ENCODE data around the gene COG7. TPM values are rescaled to one million over a fixed set of nuclear protein-coding genes. Genes with fewer than 3 reads are reported as not detected.
"Not testable (repeated sequence)": the region's sequence is repeated elsewhere in the genome, so short reads cannot be mapped to it uniquely, and the experiment has no call there.

The COG7 gene
- total RNA-seq, 1 experiment from 2014 or later, result 12.3 TPM

- H3K36me3 ChIP-seq, result no peaks in the 10 kb centered on the region
- no peaks in the 10 kb centered on the region for H3K27me3 ChIP-seq
- H3K27ac ChIP-seq, result no peak overlapping the region
- DNase-seq, result no peak
- no peaks in the 10 kb centered on the region for H3K9me3 ChIP-seq (replicated peaks)
- H3K4me1 ChIP-seq, result no peaks in the 10 kb centered on the region
- no peak overlapping the region for H3K4me3 ChIP-seq
These were observed 61.4 kb downstream of the COG7 start for GRCh38 chr16:23391381-23392222.

GRCh38 chr16:23389936-23390335 is 63.1 kb downstream of the COG7 start:
- not testable (repeated sequence) for H3K4me1 ChIP-seq; H3K9me3 ChIP-seq (replicated peaks); H3K36me3 ChIP-seq; DNase-seq; H3K4me3 ChIP-seq; H3K27me3 ChIP-seq; H3K27ac ChIP-seq

- Histone ChIP-seq H3K27me3 (no peaks in the 10 kb centered on the region), H3K4me3 (no peak overlapping the region), H3K27ac (no peak overlapping the region), H3K9me3 (replicated peaks) (no peaks in the 10 kb centered on the region), H3K36me3 (no peaks in the 10 kb centered on the region), H3K4me1 (no peaks in the 10 kb centered on the region)
- DNase-seq, result no peak
These were observed 63.8 kb downstream of the COG7 start for GRCh38 chr16:23389201-23389600.

- no peak overlapping the region for H3K4me3 ChIP-seq
- no peaks in the 10 kb centered on the region for H3K27me3 ChIP-seq
- no peak for DNase-seq
- no peaks in the 10 kb centered on the region for H3K36me3 ChIP-seq
- H3K4me1 ChIP-seq, result no peaks in the 10 kb centered on the region
- H3K9me3 ChIP-seq (replicated peaks), result no peaks in the 10 kb centered on the region
- H3K27ac ChIP-seq, result no peak overlapping the region
These were observed 64.2 kb downstream of the COG7 start for GRCh38 chr16:23388786-23389185.

- Histone ChIP-seq H3K27ac (no peak overlapping the region), H3K36me3 (no peaks in the 10 kb centered on the region), H3K4me1 (no peaks in the 10 kb centered on the region), H3K27me3 (no peaks in the 10 kb centered on the region), H3K9me3 (replicated peaks) (no peaks in the 10 kb centered on the region), H3K4me3 (no peak overlapping the region)
- DNase-seq, result no peak
These were observed 65.3 kb downstream of the COG7 start for GRCh38 chr16:23387666-23388065.

GRCh38 chr16:23385441-23385840 is 67.5 kb downstream of the COG7 start:
- Histone ChIP-seq H3K4me1 (0 out of 2 replicates have a peak, but pooled peaks cover 3% of the 10 kb centered on the region), H3K27me3 (no peaks in the 10 kb centered on the region)
- no peak for DNase-seq

GRCh38 chr16:23384878-23385277 is 68.1 kb downstream of the COG7 start:
- Histone ChIP-seq H3K27me3 (no peaks in the 10 kb centered on the region), H3K9me3 (replicated peaks) (no peaks in the 10 kb centered on the region), H3K36me3 (no peaks in the 10 kb centered on the region), H3K4me3 (no peak overlapping the region), H3K4me1 (0 out of 2 replicates have a peak, but pooled peaks cover 3% of the 10 kb centered on the region), H3K27ac (no peak overlapping the region)
- no peak for DNase-seq

More at GRCh38 chr16:23385441-23385840, 67.5 kb downstream of the COG7 start:
- Histone ChIP-seq H3K36me3 (no peaks in the 10 kb centered on the region), H3K9me3 (replicated peaks) (no peaks in the 10 kb centered on the region), H3K27ac (no peak overlapping the region), H3K4me3 (no peak overlapping the region)

GRCh38 chr16:23383881-23384280 is 69.1 kb downstream of the COG7 start:
- Histone ChIP-seq H3K4me1 (0 out of 2 replicates have a peak, but pooled peaks cover 3% of the 10 kb centered on the region), H3K27ac (no peak overlapping the region), H3K4me3 (no peak overlapping the region), H3K9me3 (replicated peaks) (no peaks in the 10 kb centered on the region), H3K36me3 (no peaks in the 10 kb centered on the region), H3K27me3 (no peaks in the 10 kb centered on the region)
- DNase-seq, result no peak

- no peak overlapping the region for H3K27ac ChIP-seq
- no peaks in the 10 kb centered on the region for H3K36me3 ChIP-seq
- 0 out of 2 replicates have a peak, but pooled peaks cover 3% of the 10 kb centered on the region for H3K4me1 ChIP-seq
- no peak for DNase-seq
- no peaks in the 10 kb centered on the region for H3K27me3 ChIP-seq
- H3K9me3 ChIP-seq (replicated peaks), result no peaks in the 10 kb centered on the region
- no peak overlapping the region for H3K4me3 ChIP-seq
These were observed 70.7 kb downstream of the COG7 start for GRCh38 chr16:23382279-23382678.

GRCh38 chr16:23381702-23382101 is 71.3 kb downstream of the COG7 start:
- H3K27me3 ChIP-seq; H3K9me3 ChIP-seq (replicated peaks); H3K27ac ChIP-seq; H3K4me3 ChIP-seq; H3K36me3 ChIP-seq; H3K4me1 ChIP-seq: not testable (repeated sequence)
- peak; percentile 58 to 62 for DNase-seq

- no peaks in the 10 kb centered on the region for H3K27me3 ChIP-seq
- H3K36me3 ChIP-seq, result no peaks in the 10 kb centered on the region
- H3K27ac ChIP-seq, result no peak overlapping the region
- H3K4me3 ChIP-seq, result no peak overlapping the region
- no peaks in the 10 kb centered on the region for H3K9me3 ChIP-seq (replicated peaks)
- 0 out of 2 replicates have a peak, but pooled peaks cover 3% of the 10 kb centered on the region for H3K4me1 ChIP-seq
- DNase-seq, result no peak
These were observed 72.5 kb downstream of the COG7 start for GRCh38 chr16:23380501-23380951.

- no peak overlapping the region for H3K27ac ChIP-seq
- DNase-seq, result no peak
- H3K27me3 ChIP-seq, result no peaks in the 10 kb centered on the region
- H3K4me3 ChIP-seq, result no peak overlapping the region
- 0 out of 2 replicates have a peak, but pooled peaks cover 3% of the 10 kb centered on the region for H3K4me1 ChIP-seq
- H3K36me3 ChIP-seq, result no peaks in the 10 kb centered on the region
- no peaks in the 10 kb centered on the region for H3K9me3 ChIP-seq (replicated peaks)
These were observed 73.3 kb downstream of the COG7 start for GRCh38 chr16:23379707-23380106.

- no peak for DNase-seq
- no peak overlapping the region for H3K4me3 ChIP-seq
- no peaks in the 10 kb centered on the region for H3K27me3 ChIP-seq
- no peak overlapping the region for H3K27ac ChIP-seq
- no peaks in the 10 kb centered on the region for H3K9me3 ChIP-seq (replicated peaks)
- 0 out of 2 replicates have a peak, but pooled peaks cover 3% of the 10 kb centered on the region for H3K4me1 ChIP-seq
- no peaks in the 10 kb centered on the region for H3K36me3 ChIP-seq
These were observed 74.1 kb downstream of the COG7 start for GRCh38 chr16:23378921-23379320.

- Histone ChIP-seq H3K4me1 (0 out of 2 replicates have a peak, but pooled peaks cover 3% of the 10 kb centered on the region), H3K9me3 (replicated peaks) (no peaks in the 10 kb centered on the region), H3K27ac (no peak overlapping the region), H3K4me3 (no peak overlapping the region), H3K36me3 (no peaks in the 10 kb centered on the region), H3K27me3 (no peaks in the 10 kb centered on the region)
- DNase-seq, result no peak
These were observed 74.7 kb downstream of the COG7 start for GRCh38 chr16:23378256-23378655.

- Histone ChIP-seq H3K36me3 (no peaks in the 10 kb centered on the region), H3K27ac (no peak overlapping the region), H3K27me3 (no peaks in the 10 kb centered on the region), H3K4me1 (0 out of 2 replicates have a peak, but pooled peaks cover 3% of the 10 kb centered on the region), H3K9me3 (replicated peaks) (no peaks in the 10 kb centered on the region), H3K4me3 (no peak overlapping the region)
- no peak for DNase-seq
These were observed 75.7 kb downstream of the COG7 start for GRCh38 chr16:23377071-23377931.
